Stimulated activated CD4-positive, alpha-beta T cell treated with anti-CD3 and anti-CD28 coated beads, Interleukin-12 subunit alpha, Interleukin-12 subunit beta, amount 100 ng/mL, for 48 hours (primary cell): ENCODE results near the gene RNF217.

Source experiments
- DNase-seq, 3 donors: peaks; one replicate each; pipeline ENCODE4 v3.0.0-alpha.2; 2020; ENCODE audit warnings: low read depth in 2 of 3, low spot score in 1 of 3

RNF217 gene

GRCh38 chr6:125095580-125096301, 133.5 kb downstream of the RNF217 start:
- no peak for DNase-seq

GRCh38 chr6:125097186-125097585, 134.9 kb downstream of the RNF217 start:
- DNase-seq, result no peak

- no peak for DNase-seq
Observed at GRCh38 chr6:125098253-125098652, 136.0 kb downstream of the RNF217 start.

- DNase-seq, result peak in 2 of 3 donors; percentile 1 to 2
Observed at GRCh38 chr6:125099211-125100073, 137.2 kb downstream of the RNF217 start.

- DNase-seq, result no peak
Observed at GRCh38 chr6:125100074-125100652, 137.9 kb downstream of the RNF217 start.

- DNase-seq, result no peak
Observed at GRCh38 chr6:125101128-125101527, 138.9 kb downstream of the RNF217 start.

- no peak for DNase-seq
Observed at GRCh38 chr6:125101631-125102030, 139.4 kb downstream of the RNF217 start.

GRCh38 chr6:125102411-125102810, 140.2 kb downstream of the RNF217 start:
- no peak for DNase-seq

GRCh38 chr6:125102891-125103290, 140.7 kb downstream of the RNF217 start:
- no peak for DNase-seq

GRCh38 chr6:125104425-125104824, 142.2 kb downstream of the RNF217 start:
- DNase-seq, result no peak

- no peak for DNase-seq
Observed at GRCh38 chr6:125107048-125107447, 144.8 kb downstream of the RNF217 start.

- DNase-seq, result no peak
Observed at GRCh38 chr6:125107896-125108295, 145.7 kb downstream of the RNF217 start.

- DNase-seq, result no peak
Observed at GRCh38 chr6:125110056-125110455, 147.8 kb downstream of the RNF217 start.

GRCh38 chr6:125111219-125111983, 149.2 kb downstream of the RNF217 start:
- DNase-seq, result no peak

GRCh38 chr6:125112934-125113333, 150.7 kb downstream of the RNF217 start:
- DNase-seq, result no peak

- peak; percentile 5 to 37 (median 6) for DNase-seq
Observed at GRCh38 chr6:125114248-125114858, 152.1 kb downstream of the RNF217 start.

- DNase-seq, result no peak
Observed at GRCh38 chr6:125116170-125116569, 153.9 kb downstream of the RNF217 start.

- no peak for DNase-seq
Observed at GRCh38 chr6:125116710-125117109, 154.5 kb downstream of the RNF217 start.

- no peak for DNase-seq
Observed at GRCh38 chr6:125117818-125118217, 155.6 kb downstream of the RNF217 start.

GRCh38 chr6:125120054-125120590, 157.9 kb downstream of the RNF217 start:
- no peak for DNase-seq
